Fibroblast of mammary gland (primary cell): ENCODE data around the gene DOK5.

Experiments
- DNase-seq: peaks from one replicate; pipeline ENCODE4 v3.0.0-alpha.2; 2010; ENCODE audit warnings: low read depth
- H3K4me3 ChIP-seq: 2 replicates; pipeline ENCODE4 v1.5.1; 2011; ENCODE audit warnings: low read depth, mild to moderate bottlenecking, low read length, moderate library complexity; ENCODE audit not compliant: control insufficient read depth
- CTCF ChIP-seq: conservative IDR thresholded peaks from 2 replicates; pipeline ENCODE4 v1.5.1; 2011; ENCODE audit warnings: low read depth, low read length, inconsistent platforms; ENCODE audit not compliant: control insufficient read depth, insufficient read depth

Gene DOK5

DNA sequence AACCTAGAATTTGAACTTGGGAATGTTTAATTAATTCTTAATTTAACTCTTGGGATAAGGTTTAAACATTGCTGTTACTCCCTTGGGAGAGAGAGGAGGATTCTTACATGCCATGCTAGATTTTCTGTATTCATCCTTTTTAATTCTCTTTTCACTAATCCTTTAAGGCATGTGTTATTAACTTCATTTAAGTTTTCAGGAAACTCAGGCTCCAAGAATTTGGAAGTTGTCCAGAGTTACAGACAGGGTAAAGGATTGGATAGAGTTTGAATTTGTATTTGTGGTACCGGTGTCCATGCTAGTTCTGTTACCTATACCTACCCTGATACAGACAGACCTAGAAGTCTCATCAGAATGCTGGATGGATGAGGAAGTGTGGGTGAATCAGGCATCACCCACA lies 23.7 kb downstream of the DOK5 start:
- no peak for TF ChIP-seq CTCF
- no peak overlapping the region for H3K4me3 ChIP-seq

DNA sequence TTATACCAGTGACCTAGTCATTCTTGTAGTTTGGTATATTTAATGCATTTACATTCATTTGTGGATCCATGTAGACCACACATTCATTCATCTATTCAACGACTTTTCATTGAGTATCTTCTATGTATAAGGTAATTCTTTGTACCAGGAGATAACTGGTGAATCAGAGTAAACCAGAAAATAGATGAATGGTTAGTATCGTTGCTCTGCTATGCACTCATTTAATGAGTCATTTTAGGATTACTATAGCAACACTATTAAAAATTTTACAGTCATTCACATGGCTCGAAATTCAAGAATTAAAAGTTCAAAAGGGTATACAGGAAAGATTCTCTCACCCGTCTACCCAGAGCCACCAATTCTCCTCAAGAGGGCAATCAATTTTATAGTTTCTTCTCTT lies 26.8 kb downstream of the DOK5 start:
- peak; percentile 38 for DNase-seq
- no peak overlapping the region for H3K4me3 ChIP-seq
- TF ChIP-seq CTCF: no peak

More for the DNA sequence above, 23.7 kb downstream of the DOK5 start:
- DNase-seq: no peak

- no peak for DNase-seq
- no peak for TF ChIP-seq CTCF
- H3K4me3 ChIP-seq: no peak overlapping the region
Measured at GRCh38 chr20:54506643-54507042, 31.2 kb downstream of the DOK5 start.

- TF ChIP-seq CTCF: no peak
- H3K4me3 ChIP-seq: no peak overlapping the region
- no peak for DNase-seq
Measured at GRCh38 chr20:54510541-54511129, 35.2 kb downstream of the DOK5 start.

DNA sequence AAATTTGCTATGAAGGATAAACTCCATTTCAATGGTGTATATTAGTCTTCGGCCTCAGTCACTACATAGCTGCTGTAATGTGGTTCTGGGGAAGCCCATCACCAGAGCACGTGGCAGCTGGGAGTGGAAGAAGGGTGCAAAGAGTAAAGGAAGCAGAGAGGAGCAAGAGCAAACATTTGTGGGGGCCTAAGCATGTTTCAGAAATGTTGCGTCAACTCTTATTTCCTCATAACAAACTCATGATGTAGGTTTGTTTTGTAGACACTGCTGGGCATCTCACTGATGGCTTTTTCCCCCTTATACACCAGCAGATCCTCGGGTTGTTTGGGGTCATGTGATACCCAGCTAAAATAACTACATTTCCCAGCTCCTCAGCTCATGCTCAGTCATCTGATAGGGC lies 37.3 kb downstream of the DOK5 start:
- no peak overlapping the region for H3K4me3 ChIP-seq
- no peak for TF ChIP-seq CTCF
- no peak for DNase-seq

DNA sequence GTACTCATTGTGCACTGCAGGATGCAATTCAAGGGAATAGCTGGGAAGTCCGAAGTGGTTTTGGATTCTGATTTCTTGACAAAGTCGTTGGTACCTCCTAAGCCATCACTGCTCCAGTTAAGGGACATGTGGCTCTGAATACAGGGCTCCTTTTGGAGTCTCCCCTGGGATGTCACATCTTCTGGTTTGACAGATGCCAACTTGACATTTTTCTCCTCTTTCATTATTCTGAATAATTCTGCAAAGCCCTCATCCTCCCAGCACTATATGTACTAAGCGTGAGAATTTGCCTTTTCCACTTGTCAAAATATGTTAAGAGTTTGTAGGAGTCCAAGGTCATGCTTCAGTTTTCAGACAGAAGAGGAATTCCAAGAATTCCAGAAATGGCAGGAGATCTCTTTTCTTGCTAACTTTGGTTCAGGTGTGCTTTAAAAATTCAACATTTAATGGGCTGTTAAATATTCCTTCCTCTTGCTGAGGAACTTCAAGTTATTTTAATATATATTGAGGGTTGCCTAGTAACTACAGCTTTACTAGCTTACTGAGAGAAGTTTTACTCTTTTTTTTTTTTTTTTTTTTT lies 38.7 kb downstream of the DOK5 start:
- TF ChIP-seq CTCF: no peak
- no peak overlapping the region for H3K4me3 ChIP-seq
- no peak for DNase-seq
